Cerebellar cortex (tissue), 1 donor: Measurements from ENCODE around the gene GTF2IRD1.
A peak's percentile ranks its signal among the peaks of the same experiment; 100 is the strongest.
"Not testable (repeated sequence)": the region's sequence is repeated elsewhere in the genome, so short reads cannot be mapped to it uniquely, and the experiment has no call there.

Experiments
- DNase-seq: peaks from one replicate; pipeline ENCODE4 v3.0.0-alpha.2; 2015; ENCODE audit warnings: low spot score

Gene GTF2IRD1

DNA sequence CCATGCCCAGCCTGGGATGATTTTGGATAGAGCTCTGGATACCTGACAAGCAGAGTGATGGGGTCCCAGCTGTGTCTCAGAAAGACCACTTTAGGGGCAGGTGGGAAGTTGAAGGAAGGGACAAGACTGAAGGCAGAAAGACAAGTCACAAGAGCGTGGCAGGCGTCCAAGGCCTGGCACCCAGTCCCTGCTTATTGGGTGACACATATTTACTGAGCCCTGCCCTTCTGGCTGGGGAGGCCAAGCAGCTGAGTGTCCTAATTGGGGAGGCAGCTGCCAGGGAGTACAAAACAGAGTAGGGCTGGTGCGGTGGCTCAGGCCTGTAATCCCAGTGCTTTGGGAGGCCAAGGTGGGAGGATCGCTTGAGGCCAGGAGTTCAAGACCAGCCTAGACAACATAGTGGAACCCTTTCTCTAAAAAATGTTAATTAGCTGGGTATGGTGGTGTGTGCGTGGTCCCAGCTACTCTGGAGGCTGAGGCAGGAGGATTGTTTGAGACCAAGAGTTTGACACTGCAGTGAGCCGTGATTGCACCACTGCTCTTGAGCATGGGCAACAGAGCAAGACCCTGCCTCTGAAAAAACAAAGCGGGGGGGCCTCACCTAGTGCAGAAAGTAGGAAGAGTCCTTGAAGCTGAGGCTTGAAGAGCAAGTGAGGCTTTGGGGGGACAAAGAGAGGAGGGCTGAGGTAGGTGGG is 150.8 kb downstream of the GTF2IRD1 start:
- DNase-seq = no peak

DNA sequence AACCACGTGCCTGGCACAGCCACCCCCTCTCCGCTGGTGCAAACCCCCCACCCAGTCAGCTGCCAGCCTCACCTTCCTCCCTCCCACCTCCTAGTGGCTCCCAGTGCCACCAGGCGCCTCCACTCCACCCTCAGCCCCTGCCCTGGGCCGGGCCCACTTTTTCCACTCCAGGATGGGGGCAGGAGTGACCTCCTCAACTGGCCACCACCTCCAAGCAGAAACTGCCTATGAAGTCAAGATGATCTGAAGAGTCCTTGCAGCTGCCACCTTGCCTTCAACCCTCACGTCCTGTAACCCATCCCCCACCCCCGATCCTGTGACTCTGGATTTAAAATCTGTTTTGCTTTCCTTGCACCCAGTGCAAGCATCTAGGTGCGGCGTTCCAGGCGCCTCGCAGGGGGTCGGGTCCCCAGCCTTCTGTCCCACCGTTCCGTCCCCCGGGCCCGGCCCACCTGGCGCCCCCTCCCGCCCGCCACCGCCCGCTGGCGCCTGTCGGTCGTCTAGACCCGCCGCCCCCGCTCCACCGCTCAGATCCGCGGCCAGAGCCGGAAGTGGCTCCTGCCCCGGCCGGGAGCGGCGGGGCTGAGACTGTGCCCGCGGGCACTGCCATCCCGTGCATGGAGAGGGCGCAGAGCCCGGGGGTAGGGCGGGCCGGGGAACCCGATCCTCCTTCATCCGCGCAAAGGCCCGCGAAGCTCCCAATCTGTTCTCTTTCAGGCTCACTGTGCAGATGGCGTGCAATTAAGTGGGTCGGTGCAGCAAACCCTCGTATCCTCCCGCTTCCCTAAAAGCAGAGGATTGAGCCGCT is 152.6 kb downstream of the GTF2IRD1 start:
- peak; percentile 46 for DNase-seq

DNA sequence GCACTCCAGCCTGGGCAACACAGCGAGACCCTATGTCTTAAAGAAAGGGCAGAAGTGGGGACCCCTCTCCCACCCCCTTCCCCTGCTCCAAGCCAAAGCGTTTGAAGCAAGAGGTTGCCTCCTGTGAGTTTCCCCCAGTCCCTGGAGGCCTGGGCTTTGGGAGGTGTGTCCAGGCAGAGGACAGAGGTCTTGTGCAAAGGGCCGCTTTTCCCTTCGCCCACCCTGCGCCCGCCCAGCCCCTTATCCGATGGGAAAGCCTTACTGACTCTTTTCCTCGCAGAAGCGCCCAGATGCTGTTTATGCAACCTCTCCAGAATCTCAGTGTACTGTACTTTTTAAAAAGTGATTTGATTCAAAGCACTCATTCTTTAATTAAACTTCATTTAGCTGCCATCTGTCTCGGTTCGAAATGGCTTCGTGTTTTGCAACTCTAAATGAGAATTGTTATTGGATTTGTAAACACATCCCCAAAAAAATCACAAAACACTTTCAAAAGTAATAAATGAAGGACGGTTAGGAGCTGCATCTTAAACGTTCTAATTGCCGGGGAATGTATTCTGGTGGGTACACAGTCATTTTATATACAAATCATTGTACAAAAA is 153.3 kb downstream of the GTF2IRD1 start:
- no peak for DNase-seq

DNA sequence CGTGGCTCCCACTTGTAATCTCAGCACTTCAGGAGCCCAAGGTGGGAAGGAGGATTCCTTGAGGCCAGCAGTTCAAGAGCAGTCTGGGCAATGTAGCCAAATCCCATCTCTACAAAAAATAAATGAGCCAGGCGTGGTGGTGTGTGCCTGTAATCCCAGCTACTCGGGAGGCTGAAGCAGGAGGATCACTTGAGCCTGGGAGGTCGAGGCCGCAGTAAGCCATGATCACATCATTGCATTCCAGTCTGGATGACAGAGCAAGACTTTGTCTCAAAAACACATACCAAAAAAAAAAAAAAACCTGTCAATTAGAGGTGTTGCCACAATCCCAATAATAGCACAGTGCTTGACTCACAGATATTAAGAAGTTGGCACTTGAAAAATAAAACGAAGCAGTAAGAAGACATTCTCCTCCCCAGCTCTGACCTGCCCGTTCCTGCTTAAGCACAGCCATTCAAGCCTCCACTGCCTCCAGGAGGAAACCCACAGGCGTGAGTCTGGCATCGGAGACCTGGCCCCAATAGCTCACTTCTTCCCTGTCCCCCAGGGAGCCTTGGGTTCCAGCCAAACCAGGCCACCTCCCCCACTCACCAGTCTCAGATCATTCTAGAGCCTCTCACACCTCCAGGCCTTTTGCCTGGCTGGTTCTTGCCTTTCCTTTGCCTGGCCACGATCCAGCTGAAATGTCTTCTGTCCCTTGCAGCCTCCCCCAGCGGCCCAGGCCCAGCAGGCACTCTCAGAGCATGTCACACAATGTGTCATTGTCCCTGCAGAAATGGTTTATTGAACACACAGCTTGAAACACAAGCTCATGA is 158.5 kb downstream of the GTF2IRD1 start:
- DNase-seq = peak; percentile 61

DNA sequence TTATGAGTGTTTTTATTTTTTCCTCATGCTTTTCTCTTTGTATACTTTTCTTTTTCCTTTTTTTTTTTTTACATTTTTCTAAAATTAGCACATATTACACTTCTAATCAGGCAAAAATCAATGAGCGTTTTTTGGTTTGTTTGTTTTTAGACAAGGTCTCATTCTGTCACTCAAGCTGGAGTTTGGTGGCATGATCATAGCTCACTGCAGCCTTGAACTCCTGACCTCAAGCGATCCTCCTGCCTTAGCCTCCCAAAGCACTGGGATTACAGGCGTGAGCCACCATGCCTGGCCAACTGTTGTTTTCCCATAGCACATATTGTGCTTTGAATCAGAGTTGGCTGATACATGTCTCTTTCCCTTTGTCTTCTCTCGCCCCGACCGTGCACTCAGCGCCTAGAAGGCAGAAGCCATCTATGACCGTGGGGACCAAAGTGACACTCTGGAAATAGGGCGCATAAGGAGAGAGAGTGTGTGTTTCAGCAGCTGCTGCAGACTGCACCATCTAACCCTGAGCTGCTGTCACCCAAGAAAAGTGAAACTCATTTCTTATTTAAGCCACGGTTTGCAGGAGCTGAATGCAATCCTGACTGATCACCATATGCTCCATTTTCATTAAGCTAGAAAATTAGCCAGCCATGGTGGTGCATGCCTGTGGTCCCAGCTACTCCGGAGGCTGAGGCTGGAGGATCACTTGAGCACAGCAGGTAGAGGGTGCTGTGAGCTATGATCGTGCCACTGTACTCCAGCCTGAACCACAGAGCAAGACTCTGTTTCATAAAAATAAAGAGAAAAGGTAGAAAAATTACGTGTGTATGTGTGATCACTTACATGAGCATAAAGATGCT is 162.5 kb downstream of the GTF2IRD1 start:
- no peak for DNase-seq

DNA sequence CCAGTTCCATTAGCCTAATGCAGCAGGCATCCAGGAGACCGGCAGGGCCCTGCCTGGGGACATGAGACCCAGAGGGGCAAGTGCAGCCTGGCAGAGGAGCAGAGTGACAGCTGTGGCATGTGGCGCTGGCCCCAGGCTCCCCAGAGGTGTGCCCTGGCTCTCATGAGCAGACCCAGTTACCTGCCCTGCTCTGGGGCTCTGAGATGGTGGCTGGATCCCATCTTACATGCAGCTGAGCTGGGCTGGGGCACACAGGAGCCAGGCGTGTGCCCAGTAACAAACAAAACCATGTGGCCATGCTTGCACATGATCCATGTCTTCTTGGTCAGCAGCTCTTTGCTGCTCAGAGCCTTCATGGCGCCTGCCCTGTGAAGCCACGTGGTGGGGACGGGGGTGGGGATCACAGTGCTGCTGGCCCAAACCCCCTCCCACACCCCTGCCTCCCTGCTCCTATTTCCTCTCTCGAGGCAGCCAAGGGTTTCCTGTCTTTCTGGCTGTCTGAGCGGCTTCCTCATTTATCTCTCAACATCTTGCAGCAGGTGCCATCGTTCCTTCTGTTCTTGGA is 163.6 kb downstream of the GTF2IRD1 start:
- DNase-seq = no peak

DNA sequence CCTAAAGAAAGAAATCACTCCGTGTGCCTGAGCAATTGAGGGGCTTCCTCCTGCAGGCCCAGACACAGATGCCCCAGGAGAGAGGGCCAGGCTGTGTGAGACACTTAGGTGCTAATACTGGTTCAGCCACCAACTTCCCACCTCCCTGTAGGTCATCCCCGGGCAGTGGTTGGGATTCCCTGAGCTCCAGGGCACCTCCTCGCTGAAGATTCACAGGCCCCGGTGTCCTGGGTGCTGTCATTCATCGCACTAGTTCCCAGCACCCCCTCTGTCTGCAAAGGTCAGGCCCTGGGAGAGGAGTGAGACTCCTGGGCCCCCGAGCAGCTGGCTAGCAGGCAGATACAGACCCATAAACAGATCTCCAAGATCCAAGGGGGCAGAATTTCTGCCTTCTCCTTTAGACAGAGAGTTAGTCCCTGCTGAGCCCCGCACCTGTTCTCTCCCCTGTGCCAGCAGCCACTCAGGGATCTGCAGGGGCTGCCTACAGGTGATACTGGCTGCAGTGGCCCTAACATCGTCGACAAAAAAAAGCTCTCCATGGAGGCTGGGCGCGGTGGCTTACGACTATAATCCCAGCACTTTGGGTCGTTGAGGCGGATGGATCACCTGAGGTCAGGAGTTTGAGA is 165.6 kb downstream of the GTF2IRD1 start:
- peak; percentile 90 for DNase-seq

DNA sequence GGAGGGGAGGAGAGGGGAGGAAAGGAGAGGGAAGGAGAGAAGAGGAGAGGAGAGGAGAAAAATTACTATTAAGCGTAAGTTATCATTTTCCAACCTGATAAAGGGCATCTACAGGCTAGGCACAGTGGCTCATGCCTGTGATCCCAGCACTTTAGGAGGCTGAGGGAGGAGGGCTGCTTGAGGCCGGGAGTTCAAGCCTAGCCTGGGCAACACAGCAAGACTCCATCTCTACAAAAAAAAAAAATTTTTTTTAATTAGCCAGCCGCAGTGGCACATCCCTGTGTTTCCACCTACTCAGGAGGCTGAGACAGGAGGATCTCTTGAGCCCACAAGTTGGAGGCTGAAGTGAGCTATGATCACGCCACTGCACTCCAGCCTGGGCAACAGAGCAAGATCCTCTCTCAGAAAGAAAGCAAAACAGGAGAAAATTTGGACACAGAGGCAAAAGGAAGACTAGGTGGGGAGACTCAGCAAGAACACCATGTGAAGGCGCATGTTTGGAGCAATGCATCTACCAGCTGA is 168.6 kb downstream of the GTF2IRD1 start:
- DNase-seq = no peak

DNA sequence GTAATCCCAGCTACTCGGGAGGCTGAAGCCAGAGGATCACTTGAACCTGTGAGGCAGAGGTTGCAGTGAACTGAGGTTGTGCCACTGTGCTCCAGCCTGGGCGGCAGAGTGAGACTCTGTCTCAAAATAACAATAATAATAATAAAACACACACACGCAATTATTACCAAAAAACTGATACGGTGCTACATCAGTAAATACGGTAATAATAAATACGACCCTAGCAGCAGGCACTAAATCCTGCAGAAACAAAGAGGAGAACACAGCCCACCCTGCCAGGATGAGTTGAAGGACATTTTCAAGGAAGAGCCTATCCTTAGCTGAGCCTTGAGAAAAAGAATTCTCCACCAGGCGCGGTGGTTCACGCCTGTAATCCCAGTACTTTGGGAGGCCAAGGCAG is 169.4 kb downstream of the GTF2IRD1 start:
- DNase-seq = no peak

DNA sequence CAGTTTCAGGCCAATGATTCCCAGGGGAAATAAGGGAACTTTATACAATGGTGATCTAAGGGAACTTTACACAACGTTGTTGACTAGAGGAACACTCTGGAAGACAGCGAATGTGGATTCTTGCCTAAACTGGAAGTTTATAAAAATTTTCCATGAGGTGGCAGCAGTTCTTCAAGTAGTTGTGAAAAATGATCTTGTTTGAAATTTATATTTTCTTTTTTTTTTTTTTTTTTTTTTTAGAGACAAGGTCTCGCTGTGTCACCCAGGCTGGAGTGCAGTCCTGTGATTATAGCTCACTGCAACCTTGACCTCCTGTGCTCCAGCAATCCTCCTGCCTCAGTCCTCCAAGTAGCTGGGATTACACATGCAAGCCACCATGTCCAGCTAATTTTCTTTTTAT is 171.7 kb downstream of the GTF2IRD1 start:
- DNase-seq = peak; percentile 56

DNA sequence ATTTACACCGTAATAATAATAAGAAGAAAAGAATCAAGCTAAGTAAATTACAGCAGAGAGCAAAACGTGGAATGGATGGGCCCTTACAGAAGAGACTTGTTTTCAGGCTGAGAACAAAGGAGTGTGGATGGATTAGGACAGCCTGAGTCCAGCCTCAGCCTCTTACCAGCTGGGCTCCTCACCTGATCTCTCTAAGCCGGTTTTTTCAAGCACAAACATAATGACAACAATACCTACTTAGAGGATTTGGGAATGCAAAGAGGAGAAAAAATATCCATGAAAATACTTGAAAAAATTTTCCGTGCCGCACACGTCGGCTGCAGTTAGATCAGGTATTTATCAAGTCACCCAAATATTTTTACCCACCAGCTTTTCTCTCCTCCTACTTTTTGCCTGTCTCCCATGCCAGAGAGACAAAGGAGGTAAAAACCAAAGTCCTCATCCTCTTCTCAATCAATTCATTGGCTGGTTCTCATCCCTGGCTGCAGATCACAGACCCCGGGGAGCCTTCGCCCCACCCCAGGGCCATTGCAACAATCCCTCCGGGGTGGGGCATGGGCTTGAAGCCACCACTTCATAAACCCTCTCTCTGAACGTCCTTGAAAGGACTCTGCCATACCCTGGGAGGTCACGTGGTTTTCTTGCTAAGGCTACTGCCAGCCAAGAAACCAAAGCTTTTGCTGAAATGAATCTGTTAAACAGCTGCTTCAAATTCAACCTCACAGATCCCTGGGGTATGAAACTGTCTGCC is 174.1 kb downstream of the GTF2IRD1 start:
- DNase-seq = peak; percentile 44

DNA sequence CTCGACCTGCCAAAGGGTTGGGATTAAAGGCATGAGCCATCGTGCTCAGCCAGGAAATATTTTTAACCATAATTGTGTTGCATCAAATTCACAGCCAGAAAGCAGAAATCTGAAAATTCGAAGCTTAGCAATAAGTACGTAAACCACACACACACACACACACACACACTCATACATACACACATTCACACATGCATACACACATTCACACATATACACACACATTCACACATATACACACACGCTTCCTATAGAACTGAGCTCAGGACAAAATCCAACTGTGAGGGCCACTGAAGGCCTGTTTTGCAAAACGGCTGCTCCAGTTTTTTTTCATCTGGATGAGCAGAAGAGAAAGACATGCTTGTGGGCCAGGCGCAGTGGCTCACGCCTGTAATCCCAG is 178.8 kb downstream of the GTF2IRD1 start:
- no peak for DNase-seq

DNA sequence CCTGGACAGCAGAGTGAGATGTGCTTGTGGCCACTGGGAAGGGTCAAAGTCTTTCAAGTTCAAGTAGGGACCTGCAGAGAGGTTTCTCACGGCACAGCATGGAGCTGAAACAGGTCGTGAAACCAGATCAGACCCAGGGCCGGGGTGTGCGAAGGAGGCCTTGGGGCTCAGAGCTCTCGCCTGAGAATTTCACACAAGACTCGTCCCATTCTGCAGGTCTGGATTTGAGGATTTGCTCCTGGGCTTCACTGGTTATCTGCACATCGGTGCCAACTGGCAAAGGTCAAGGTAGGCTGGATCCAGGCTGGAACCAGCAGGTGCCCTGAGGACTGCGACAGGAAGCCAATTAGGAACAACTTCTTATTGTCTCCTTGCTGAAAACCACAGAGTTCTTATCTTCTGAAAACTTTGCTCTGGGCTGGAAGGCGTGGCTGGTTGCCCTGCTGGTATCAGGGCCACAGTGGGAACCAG is 179.8 kb downstream of the GTF2IRD1 start:
- no peak for DNase-seq

DNA sequence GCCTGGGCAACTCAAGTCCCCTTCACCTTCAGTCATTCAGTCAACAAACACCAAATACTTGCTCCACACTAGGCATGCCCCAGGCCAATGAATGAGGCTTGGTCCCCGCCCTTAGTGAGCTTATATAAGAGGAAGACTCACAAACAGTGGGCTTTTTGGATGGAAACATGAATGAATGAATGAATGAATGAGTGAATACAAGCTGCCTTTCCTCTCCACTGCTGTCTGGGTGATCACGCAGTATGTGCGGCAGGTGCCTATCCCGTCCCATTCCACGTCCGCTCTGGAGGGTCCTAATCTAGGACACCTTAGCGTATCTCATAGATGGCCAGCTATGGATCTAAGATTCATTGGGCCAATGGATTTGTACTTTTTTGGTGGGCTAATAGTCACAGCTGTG is 184.0 kb downstream of the GTF2IRD1 start:
- no peak for DNase-seq

DNA sequence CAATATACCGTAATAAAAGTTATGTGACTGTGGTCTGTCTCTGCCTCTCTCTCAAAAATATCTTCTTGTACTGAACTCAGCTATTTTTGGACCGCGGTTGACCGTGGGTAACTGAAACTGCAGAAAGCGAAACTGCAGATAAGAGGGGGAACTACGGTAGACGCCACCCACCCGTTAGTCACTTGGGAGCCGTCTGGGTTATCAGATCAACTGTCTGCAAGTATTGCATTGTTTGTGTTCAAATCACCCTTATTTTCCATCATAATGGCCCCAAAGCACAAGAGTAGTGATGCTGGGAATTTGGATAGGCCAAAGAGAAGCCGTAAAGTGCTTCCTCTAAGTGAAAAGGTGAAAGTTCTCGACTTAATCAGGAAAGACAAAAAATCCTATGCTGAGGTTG is 196.3 kb downstream of the GTF2IRD1 start:
- DNase-seq = not testable (repeated sequence)

DNA sequence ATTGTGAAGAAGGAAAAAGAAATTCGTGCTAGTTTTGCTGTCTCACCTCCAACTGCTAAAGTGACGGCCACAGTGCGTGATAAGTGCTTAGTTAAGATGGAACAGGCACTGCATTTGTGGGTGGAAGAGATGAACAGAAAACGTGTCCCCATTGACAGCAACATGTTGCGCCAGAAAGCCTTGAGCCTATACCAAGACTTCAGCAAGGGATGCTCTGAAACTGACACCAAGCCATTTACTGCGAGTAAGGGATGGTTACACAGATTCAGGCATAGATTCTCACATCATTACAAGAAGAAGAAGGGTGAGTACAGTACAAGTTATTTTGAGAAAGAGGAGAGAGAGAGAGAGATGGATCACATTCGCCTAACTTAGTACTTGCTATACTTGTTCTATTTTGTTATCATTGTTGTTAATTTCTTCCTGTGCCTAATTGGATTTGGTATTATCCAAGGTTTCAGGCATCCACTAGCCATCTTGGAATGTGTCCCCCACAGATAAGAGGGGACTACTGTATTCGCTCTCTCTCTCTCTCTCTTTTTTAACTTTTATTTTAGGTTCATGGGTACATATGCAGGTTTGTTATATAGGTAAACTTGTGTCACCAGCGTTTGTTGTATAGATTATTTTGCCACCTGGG is 196.9 kb downstream of the GTF2IRD1 start:
- DNase-seq = not testable (repeated sequence)

DNA sequence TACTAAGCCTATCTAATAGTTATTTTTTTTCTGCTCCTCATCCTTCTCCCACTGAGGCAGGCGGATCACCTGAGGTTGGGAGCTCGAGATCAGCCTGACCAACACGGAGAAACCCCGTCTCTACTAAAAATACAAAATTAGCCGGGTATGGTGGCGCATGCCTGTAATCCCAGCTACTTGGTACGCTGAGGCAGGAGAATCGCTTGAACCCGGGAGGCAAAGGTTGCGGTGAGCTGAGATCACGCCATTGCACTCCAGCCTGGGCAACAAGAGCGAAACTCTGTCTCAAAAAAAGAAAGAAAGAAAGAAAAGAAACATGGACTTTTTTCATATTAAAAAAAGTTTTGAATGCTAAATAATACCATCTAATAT is 197.4 kb downstream of the GTF2IRD1 start:
- not testable (repeated sequence) for DNase-seq
